ENCODE data around the gene TMEM89. TPM values are rescaled to one million over a fixed set of nuclear protein-coding genes. Genes with fewer than 3 reads are reported as not detected.

Gene TMEM89
- total and polyA plus RNA-seq, 2 donors (not counting 1 experiment from before 2014, with no cell fraction given), result not detected

- no peak overlapping the region for H3K4me3 Mint-ChIP-seq
- no peak overlapping the region for H3K27ac Mint-ChIP-seq
- TF ChIP-seq EZH2 (IDR thresholded peaks at IDR 0.05; ENCODE audit: borderline replicate concordance, insufficient read depth, low read depth, low read length, poor library complexity, severe bottlenecking) (no peak), CTCF (IDR thresholded peaks at IDR 0.05) (no peak)
- intact Hi-C loops (cut with micrococcal nuclease), result no loop called here
- H3K27me3 Mint-ChIP-seq, result peaks cover 42% of the 10 kb centered on the region
- ATAC-seq (ENCODE audit: low read depth) (no peak), DNase-seq (no peak)
- Histone ChIP-seq H3K27ac (ENCODE audit: low read length in 2 of 2) (no peak overlapping the region), H3K27me3 (replicated peaks in 1 of 4; ENCODE audit: control extremely low read depth in 1 of 4, control insufficient read depth in 3 of 4, insufficient read depth in 4 of 4, low read length in 3 of 4) (peaks cover 0 to 42% (median 7%) of the 10 kb centered on the region in 4 experiments), H2AFZ (ENCODE audit: insufficient read depth, low read depth, low read length, poor library complexity, severe bottlenecking) (no peak overlapping the region), H4K20me1 (ENCODE audit: control insufficient read depth, insufficient read depth, low read length, poor library complexity, severe bottlenecking) (no peaks in the 10 kb centered on the region), H3K36me3 (replicated peaks in 1 of 2; ENCODE audit: control extremely low read depth in 1 of 2, control insufficient read depth in 1 of 2, extremely low read depth in 1 of 2, insufficient read depth in 2 of 2, low read length in 1 of 2) (peaks cover 0 to under 1% of the 10 kb centered on the region in 2 experiments), H3K9ac (ENCODE audit: low read length) (no peak overlapping the region), H3K9me3 (ENCODE audit: control extremely low read depth in 1 of 3, control insufficient read depth in 2 of 3, insufficient read depth in 1 of 3, low read length in 2 of 3) (no peaks in the 10 kb centered on the region), H3K4me3 (ENCODE audit: control extremely low read depth in 1 of 5, extremely low read depth in 1 of 5, insufficient read depth in 1 of 5, low read depth in 2 of 5, low read length in 4 of 5) (no peak overlapping the region), H3K79me2 (ENCODE audit: control insufficient read depth, insufficient read depth, low read length) (no peaks in the 10 kb centered on the region), H3K4me1 (ENCODE audit: control insufficient read depth in 2 of 2, insufficient read depth in 2 of 2, low read length in 2 of 2) (peaks cover 4 to 9% of the 10 kb centered on the region in 2 donors), H3K4me2 (replicated peaks; ENCODE audit: low read depth, low read length, poor library complexity, severe bottlenecking) (no peak overlapping the region)
- H3K4me1 Mint-ChIP-seq, result peaks cover 9% of the 10 kb centered on the region
- 93% methylated on average over 20 of the region's 21 CpGs for WGBS (ENCODE audit: insufficient coverage)
- CTCF ChIA-PET, result no interaction called here
- H3K9me3 Mint-ChIP-seq (ENCODE audit: insufficient read depth), result no peaks in the 10 kb centered on the region
- POLR2A ChIA-PET, result no interaction called here
These were observed 29.0 kb downstream of the TMEM89 start for GRCh38 chr3:48592519-48593087.

- Histone ChIP-seq H3K36me3 (replicated peaks in 1 of 2; ENCODE audit: control extremely low read depth in 1 of 2, control insufficient read depth in 1 of 2, extremely low read depth in 1 of 2, insufficient read depth in 2 of 2, low read length in 1 of 2) (no peaks in the 10 kb centered on the region), H4K20me1 (ENCODE audit: control insufficient read depth, insufficient read depth, low read length, poor library complexity, severe bottlenecking) (no peaks in the 10 kb centered on the region), H3K4me1 (ENCODE audit: control insufficient read depth in 2 of 2, insufficient read depth in 2 of 2, low read length in 2 of 2) (peaks cover 4 to 9% of the 10 kb centered on the region in 2 donors), H3K27me3 (replicated peaks in 1 of 4; ENCODE audit: control extremely low read depth in 1 of 4, control insufficient read depth in 3 of 4, insufficient read depth in 4 of 4, low read length in 3 of 4) (peaks cover 0 to 42% (median 7%) of the 10 kb centered on the region in 4 experiments), H3K9me3 (ENCODE audit: control extremely low read depth in 1 of 3, control insufficient read depth in 2 of 3, insufficient read depth in 1 of 3, low read length in 2 of 3) (no peaks in the 10 kb centered on the region), H3K27ac (ENCODE audit: low read length in 2 of 2) (no peak overlapping the region), H3K4me3 (ENCODE audit: control extremely low read depth in 1 of 5, extremely low read depth in 1 of 5, insufficient read depth in 1 of 5, low read depth in 2 of 5, low read length in 4 of 5) (no peak overlapping the region), H3K79me2 (ENCODE audit: control insufficient read depth, insufficient read depth, low read length) (no peaks in the 10 kb centered on the region), H3K9ac (ENCODE audit: low read length) (no peak overlapping the region), H2AFZ (ENCODE audit: insufficient read depth, low read depth, low read length, poor library complexity, severe bottlenecking) (no peak overlapping the region), H3K4me2 (replicated peaks; ENCODE audit: low read depth, low read length, poor library complexity, severe bottlenecking) (no peak overlapping the region)
- ChIA-PET POLR2A (no interaction called here), CTCF (no interaction called here)
- Mint-ChIP-seq H3K27me3 (peaks cover 46% of the 10 kb centered on the region), H3K4me1 (peaks cover 9% of the 10 kb centered on the region), H3K4me3 (no peak overlapping the region), H3K9me3 (ENCODE audit: insufficient read depth) (no peaks in the 10 kb centered on the region), H3K27ac (no peak overlapping the region)
- no peak for DNase-seq
- intact Hi-C loops (cut with micrococcal nuclease), result no loop called here
- TF ChIP-seq EZH2 (IDR thresholded peaks at IDR 0.05; ENCODE audit: borderline replicate concordance, insufficient read depth, low read depth, low read length, poor library complexity, severe bottlenecking) (no peak), CTCF (IDR thresholded peaks at IDR 0.05) (no peak)
- 93% methylated on average over 21 of the region's 22 CpGs for WGBS (ENCODE audit: insufficient coverage)
- ATAC-seq (ENCODE audit: low read depth), result no peak
These were observed 29.6 kb downstream of the TMEM89 start for GRCh38 chr3:48591886-48592518.
